ENCODE data around the gene CELF2. TPM values are rescaled to one million over a fixed set of nuclear protein-coding genes. Genes with fewer than 3 reads are reported as not detected.

Gene CELF2
- total and polyA plus RNA-seq, 2 experiments from 2014 or later, result 16.6 to 26.9 TPM

DNA sequence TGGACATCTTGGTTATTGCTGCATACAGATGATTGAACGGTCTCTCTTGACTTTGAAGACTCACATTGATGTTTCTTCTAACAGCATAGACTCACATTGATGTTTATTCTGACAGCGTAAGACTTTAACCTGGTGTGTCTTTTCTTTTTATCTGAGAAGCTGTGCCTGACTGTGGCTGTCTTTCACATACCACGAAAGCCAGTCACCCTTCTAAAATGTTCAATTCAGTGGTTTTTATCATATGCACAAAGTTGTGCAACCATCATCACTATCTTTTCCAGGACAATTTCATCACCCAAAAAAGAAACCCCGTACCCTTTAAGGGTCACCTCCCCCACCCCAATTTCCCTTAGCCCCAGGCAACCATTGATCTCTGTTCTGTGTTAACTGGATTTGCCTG is 24.7 kb downstream of the CELF2 start:
- peaks cover 3% of the 10 kb centered on the region for H3K79me2 ChIP-seq
- peaks cover 3% of the 10 kb centered on the region for H3K4me1 ChIP-seq (ENCODE audit: insufficient read depth)
- no peak overlapping the region for H2AFZ ChIP-seq
- no peaks in the 10 kb centered on the region for H4K20me1 ChIP-seq (ENCODE audit: insufficient read depth, poor library complexity, severe bottlenecking)
- TF ChIP-seq, protein P1, sequence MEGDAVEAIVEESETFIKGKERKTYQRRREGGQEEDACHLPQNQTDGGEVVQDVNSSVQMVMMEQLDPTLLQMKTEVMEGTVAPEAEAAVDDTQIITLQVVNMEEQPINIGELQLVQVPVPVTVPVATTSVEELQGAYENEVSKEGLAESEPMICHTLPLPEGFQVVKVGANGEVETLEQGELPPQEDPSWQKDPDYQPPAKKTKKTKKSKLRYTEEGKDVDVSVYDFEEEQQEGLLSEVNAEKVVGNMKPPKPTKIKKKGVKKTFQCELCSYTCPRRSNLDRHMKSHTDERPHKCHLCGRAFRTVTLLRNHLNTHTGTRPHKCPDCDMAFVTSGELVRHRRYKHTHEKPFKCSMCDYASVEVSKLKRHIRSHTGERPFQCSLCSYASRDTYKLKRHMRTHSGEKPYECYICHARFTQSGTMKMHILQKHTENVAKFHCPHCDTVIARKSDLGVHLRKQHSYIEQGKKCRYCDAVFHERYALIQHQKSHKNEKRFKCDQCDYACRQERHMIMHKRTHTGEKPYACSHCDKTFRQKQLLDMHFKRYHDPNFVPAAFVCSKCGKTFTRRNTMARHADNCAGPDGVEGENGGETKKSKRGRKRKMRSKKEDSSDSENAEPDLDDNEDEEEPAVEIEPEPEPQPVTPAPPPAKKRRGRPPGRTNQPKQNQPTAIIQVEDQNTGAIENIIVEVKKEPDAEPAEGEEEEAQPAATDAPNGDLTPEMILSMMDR (IDR thresholded peaks at IDR 0.05; ENCODE audit: poor library complexity), result no peak
- TF ChIP-seq EZH2phosphoT487 (IDR thresholded peaks at IDR 0.05; ENCODE audit: low read depth, severe bottlenecking, unreplicated experiment) (no peak), EZH2 (IDR thresholded peaks at IDR 0.05; ENCODE audit: borderline replicate concordance) (no peak)
- WGBS (ENCODE audit: low lambda C conversion rate, missing lambda C conversion rate), result 75% methylated on average over 4 of the region's 4 CpGs
- no peak overlapping the region for H3K4me3 ChIP-seq
- H3K27ac ChIP-seq, result no peak overlapping the region
- no peaks in the 10 kb centered on the region for H3K36me3 ChIP-seq (replicated peaks; ENCODE audit: insufficient read depth, low read depth)
- no peak for DNase-seq (ENCODE audit: low spot score)
- H3K27me3 ChIP-seq, result peaks cover 3% of the 10 kb centered on the region
- H3K9me2 ChIP-seq (replicated peaks; ENCODE audit: insufficient read depth), result no peaks in the 10 kb centered on the region
- H3K9me3 ChIP-seq (ENCODE audit: low read depth), result no peaks in the 10 kb centered on the region
- H3K4me2 ChIP-seq, result no peak overlapping the region

DNA sequence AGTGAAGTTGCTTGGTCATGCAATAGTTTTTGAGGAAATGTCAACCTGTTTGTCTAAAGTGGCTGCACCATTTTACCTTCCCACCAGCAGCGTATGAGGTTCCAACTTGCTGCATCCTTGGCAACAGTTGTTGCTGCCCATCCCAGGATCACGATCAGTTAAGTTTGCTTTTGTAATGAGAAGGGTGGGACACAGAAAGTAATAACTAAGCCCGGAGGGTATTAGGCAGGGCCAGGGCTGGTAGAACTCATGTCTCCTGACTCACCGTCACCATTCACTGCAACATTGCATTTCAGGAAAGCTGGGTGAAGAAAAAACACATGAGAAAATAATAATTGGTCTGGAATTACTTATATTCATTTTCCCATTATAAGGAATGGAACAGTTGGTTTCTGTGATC is 25.4 kb downstream of the CELF2 start:
- H3K27me3 ChIP-seq, result peaks cover 3% of the 10 kb centered on the region
- no peaks in the 10 kb centered on the region for H3K9me3 ChIP-seq (ENCODE audit: low read depth)
- no peak overlapping the region for H3K27ac ChIP-seq
- H3K79me2 ChIP-seq, result peaks cover 7% of the 10 kb centered on the region
- no peak for DNase-seq (ENCODE audit: low spot score)
- H3K4me1 ChIP-seq (ENCODE audit: insufficient read depth), result peaks cover 3% of the 10 kb centered on the region
- no peaks in the 10 kb centered on the region for H4K20me1 ChIP-seq (ENCODE audit: insufficient read depth, poor library complexity, severe bottlenecking)
- H3K36me3 ChIP-seq (replicated peaks; ENCODE audit: insufficient read depth, low read depth), result no peaks in the 10 kb centered on the region
- H3K9me2 ChIP-seq (replicated peaks; ENCODE audit: insufficient read depth), result no peaks in the 10 kb centered on the region
- WGBS (ENCODE audit: low lambda C conversion rate, missing lambda C conversion rate), result 89% methylated on average over 4 of the region's 4 CpGs
- TF ChIP-seq, protein P1 (IDR thresholded peaks at IDR 0.05; ENCODE audit: poor library complexity), result no peak
- TF ChIP-seq EZH2phosphoT487 (IDR thresholded peaks at IDR 0.05; ENCODE audit: low read depth, severe bottlenecking, unreplicated experiment), result no peak
- TF ChIP-seq EZH2 (IDR thresholded peaks at IDR 0.05; ENCODE audit: borderline replicate concordance), result no peak
- H3K4me2 ChIP-seq, result no peak overlapping the region
- no peak overlapping the region for H2AFZ ChIP-seq
- no peak overlapping the region for H3K4me3 ChIP-seq

DNA sequence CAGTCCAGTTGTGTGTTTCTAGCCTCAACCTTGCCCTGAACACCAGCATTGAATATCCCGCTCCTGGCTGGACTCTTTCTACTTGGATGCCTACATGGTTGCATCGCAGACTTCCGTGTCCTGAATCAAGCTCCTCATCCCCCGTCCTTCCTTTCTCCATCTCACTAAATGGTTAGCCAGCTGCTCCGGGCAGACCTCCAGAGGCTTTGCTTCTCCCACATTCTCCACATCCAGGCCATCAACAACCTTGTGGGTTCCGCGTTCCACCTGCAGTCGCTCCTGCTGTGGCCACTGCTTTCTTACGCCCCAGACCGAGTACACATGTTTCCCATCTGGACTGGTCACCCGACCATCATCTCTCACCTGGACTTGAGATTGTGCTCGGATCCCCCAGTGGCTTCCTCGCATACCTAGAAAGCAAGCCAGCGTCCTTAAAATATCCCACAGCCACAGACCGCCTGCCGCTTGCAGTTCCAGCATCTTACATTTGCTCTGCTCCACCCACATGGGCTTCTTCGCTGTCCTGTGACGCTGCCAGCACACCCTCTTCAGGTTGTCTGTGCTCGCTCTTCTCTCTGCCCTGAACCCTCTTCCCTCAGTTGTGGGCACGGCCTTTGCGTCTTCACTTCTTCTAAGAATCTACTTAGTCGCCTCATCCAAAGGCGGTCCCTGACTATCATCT is 25.9 kb downstream of the CELF2 start:
- no peak overlapping the region for H3K4me3 ChIP-seq
- H3K27me3 ChIP-seq, result peaks cover 3% of the 10 kb centered on the region
- no peak overlapping the region for H3K4me2 ChIP-seq
- 94% methylated on average over 23 of the region's 23 CpGs for WGBS (ENCODE audit: low lambda C conversion rate, missing lambda C conversion rate)
- no peak overlapping the region for H2AFZ ChIP-seq
- no peaks in the 10 kb centered on the region for H3K9me2 ChIP-seq (replicated peaks; ENCODE audit: insufficient read depth)
- H3K36me3 ChIP-seq (replicated peaks; ENCODE audit: insufficient read depth, low read depth), result no peaks in the 10 kb centered on the region
- no peak for DNase-seq (ENCODE audit: low spot score)
- H3K9me3 ChIP-seq (ENCODE audit: low read depth), result no peaks in the 10 kb centered on the region
- TF ChIP-seq EZH2phosphoT487 (IDR thresholded peaks at IDR 0.05; ENCODE audit: low read depth, severe bottlenecking, unreplicated experiment) (no peak), EZH2 (IDR thresholded peaks at IDR 0.05; ENCODE audit: borderline replicate concordance) (no peak)
- TF ChIP-seq, protein P1 (IDR thresholded peaks at IDR 0.05; ENCODE audit: poor library complexity), result no peak
- H4K20me1 ChIP-seq (ENCODE audit: insufficient read depth, poor library complexity, severe bottlenecking), result no peaks in the 10 kb centered on the region
- peaks cover 3% of the 10 kb centered on the region for H3K4me1 ChIP-seq (ENCODE audit: insufficient read depth)
- H3K27ac ChIP-seq, result no peak overlapping the region
- peaks cover 7% of the 10 kb centered on the region for H3K79me2 ChIP-seq

Measured in hepatocyte (in vitro differentiated cells).